ENCODE measurements around the gene KLRG1.

Gene KLRG1

DNA sequence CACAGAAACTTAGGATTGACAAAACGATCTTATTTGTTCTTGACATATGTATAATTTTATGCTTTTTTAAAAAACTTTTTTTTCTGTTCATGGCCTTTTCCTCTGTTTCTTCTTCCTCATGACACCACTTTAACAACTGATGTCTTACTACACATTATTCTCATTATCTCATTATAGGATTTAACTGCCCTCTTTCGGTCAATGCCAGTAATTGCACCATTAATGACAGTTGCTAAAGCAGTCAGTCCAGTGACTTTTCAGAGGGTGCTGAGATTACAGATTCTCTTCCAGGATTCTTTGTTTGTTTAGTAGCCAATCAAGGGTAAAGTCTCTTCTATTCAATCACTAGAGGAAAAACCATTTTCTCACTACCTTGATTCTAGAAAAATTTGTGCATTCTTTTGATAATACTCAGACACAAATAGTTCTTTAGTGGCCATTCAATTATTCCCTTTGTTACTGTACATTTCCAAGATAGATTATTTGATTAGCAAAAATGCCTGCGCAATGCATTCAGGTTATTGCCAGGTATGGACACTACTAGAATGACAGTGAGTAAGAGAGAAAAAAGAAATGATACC lies 50.1 kb downstream of the KLRG1 start:
- FAIRE-seq (no peak), DNase-seq (ENCODE audit: insufficient read length, low spot score) (peak; percentile 62)

DNA sequence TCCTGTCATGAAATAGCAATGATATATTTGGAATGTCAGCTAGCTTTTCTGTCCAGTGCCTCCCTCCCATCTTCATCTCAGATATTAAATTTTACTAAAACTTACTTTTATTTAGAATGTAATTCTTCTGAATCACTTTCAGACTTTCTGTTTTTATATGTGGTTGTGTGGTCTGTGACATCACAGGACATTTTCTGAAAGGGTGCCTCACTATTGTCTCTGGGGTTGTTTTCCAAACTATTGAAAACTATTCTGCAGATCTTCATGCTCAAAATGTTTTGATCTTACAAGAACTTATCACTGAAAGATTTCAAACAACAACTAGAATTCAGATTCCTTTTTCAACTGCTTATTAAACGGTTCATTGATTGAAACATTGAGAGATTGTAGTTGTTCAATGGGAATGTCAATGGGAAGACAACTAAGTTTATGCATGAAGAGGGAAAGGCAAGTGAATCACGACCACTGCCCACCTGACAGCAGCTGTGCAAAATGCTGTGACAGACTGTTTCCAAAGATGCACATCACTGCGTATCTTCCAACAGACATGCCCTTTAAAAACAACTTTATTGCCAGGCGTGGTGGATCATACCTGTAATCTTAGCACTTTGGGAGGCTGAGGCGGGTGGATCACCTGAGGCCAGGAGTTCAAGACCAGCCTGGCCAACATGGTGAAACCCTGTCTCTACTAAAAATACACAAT lies 51.3 kb downstream of the KLRG1 start:
- DNase-seq (ENCODE audit: insufficient read length, low spot score) (no peak), FAIRE-seq (no peak)

DNA sequence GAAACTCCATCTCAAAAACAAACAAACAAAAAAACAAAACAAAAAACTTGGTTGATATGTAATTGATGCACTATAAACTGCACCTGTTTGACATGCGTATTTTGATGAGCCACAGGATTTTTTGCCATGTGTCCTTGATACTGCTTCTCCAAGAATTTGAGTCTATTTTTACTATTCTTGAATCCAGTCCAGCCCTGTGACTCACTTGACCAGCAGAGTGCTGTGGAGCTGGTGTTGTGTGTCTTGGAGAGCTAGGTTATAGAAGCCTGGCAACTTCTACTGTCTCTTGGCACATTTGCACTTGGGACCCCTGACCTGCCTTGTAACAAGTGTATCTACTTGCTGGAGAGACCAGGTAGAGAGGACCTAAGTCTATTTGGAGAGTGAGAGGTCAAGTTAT lies 52.0 kb downstream of the KLRG1 start:
- FAIRE-seq (no peak), DNase-seq (ENCODE audit: insufficient read length, low spot score) (no peak)

DNA sequence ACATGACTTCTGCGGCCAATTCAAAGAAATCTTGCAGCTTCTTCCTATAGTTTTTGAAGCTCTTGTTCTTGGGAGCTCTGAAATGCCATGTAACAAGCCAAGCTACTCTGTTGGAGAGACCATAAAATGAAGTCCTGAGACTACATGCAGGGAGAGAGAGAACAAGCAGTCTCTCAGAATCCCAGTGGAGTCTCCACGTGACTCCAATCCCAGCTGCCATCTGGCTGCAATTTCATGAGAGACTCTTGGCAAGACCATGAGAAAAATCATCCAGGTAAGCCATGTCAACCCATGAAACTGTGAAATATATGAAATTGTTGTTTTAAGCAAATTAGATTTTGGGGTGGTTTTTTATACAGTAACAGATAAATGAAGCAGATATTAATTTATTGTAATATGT lies 54.4 kb downstream of the KLRG1 start:
- no peak for DNase-seq (ENCODE audit: insufficient read length, low spot score)
- no peak for FAIRE-seq

DNA sequence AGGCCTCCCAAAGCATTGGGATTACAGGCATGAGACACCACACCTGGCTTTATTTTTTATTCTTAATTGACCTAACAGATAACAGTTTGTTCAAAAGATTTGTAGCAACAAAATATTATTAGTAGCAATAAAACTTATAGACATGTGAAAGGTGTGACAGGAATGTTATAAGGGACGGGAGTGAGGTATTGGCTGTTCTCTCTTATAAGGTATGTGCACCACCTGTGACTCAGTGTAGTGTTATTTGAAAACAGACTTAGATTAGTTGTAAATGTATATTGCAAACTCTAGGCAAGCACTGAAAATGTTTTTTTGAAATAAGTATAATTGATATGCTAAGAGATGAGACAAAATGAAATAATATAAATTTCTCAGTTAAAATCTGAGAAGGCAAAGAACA lies 57.8 kb downstream of the KLRG1 start:
- FAIRE-seq = no peak
- DNase-seq (ENCODE audit: insufficient read length, low spot score) = no peak

DNA sequence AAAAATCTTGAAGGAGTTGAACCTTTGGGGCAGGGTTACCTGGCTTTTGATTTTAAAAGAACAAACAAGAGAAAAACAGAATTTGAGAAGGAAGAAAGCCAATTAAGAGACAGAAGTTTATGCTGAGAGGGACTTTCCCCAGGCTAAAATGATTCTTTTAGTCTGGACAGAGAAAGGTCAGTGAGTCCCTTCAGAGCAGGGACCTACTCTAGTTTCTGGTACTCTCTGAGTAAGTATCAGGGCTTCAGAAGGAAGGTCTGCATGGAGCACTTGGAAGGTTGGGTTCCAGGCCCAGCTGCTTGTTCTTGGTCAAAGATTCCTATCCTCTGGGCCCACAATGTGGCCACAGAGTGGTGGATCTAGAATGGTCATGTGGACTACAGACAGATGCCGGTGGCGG lies 59.6 kb downstream of the KLRG1 start:
- FAIRE-seq (no peak), DNase-seq (ENCODE audit: insufficient read length, low spot score) (no peak)

DNA sequence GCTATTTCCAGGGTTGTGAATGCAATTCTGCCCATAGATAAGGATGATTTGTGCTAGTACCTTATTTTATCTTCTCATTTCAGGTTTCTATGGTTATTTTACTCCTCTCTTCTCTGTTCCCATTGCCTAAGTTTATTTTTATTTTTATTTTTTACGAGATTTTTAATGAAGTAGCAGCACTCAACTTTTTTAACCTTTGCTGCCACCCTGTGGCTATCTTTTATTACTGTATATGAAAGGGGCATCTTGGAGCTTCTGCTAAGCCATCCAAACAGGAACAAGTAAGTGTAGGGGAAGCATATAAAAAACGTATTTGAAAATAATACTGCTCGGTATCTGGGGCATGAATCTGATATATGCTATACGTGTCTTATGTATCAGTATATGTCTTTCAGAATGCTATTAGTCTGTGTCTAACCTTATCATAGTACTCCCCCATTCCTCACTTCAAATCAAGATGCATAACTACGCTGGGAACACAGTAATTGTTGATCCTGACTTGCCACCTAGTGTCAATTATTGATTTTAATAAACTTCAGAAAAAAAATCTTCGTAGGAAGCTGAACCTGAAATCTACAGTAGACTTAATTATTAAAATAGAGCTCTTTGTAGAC lies 60.3 kb downstream of the KLRG1 start:
- FAIRE-seq (no peak), DNase-seq (ENCODE audit: insufficient read length, low spot score) (peak; percentile 11)

DNA sequence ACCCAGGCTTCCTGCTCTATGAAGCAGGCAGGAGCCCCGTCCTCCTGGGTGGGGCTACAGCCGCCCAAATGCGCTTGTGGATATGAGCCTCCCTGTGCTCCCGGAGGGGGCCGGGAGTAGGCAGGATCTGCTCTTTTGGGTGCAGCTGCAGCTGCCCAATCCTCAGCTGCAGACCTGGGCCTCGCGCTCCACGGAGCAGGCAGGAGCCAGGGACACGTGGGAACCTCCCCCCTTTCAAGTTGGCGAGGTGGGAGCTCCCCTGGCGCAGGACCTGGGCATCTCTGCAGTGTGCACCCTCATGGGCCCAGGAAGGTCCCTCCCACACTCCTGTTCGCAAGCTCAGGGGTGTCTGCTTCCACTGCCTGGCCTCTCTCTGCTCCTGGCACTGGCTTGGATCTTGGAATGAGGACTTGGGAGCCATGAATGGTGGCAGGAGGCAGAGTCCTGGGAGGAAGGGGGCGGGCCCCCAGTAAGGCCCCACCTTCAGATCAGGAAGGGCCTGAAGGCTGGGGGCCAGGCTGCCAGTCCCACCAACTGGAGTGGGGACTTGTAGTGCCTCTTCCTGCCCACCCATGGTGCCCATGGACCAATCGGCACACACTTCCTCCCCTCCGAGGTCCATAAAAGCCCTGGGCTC lies 61.3 kb downstream of the KLRG1 start:
- DNase-seq (ENCODE audit: insufficient read length, low spot score) = no peak
- no peak for FAIRE-seq

DNA sequence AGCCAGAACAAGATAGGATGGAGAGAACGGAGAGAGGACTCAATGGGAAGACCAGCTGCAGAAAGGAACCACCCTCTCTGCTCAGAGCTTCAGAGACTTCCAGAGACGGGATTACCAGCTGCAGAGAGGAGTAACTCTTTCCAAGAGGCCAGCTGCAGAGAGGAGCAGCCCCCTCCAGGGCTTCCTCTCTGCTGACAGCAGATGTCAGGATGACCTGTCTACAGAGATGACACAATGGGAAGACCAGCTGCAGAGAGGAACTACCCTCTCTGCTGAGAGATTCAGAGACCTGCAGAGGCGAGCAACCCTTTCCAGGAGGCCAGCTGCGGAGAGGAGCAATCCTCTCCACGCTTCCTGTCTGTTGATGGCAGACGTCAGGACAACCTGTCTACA lies 61.8 kb downstream of the KLRG1 start:
- no peak for DNase-seq (ENCODE audit: insufficient read length, low spot score)
- no peak for FAIRE-seq

DNA sequence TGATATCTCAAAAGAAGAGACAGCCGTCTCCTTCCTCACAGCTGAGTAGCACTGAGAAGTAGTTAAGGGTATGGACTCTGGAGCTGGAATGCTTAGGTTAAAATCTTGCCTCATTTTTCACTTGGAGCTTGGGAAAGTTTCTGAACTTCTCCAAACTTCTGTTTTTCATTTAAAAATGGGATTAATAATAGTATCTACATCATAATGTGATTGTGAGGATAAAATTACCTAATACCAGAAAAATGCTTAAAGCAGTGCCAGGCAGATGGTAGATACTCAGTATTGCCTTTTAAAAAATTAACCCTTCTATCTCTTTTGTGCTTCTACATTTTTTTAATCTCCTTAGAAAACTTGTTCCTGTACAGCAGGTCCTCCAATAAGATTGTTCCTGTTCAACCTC lies 63.3 kb downstream of the KLRG1 start:
- FAIRE-seq (no peak), DNase-seq (ENCODE audit: insufficient read length, low spot score) (no peak)
